GM23338 (cell line): ENCODE data around the gene FAM110A.

ENCODE experiments used
- CREB1 ChIP-seq: fragments of 250-450 bp; sonication (Bioruptor Pico); IDR thresholded peaks from 2 replicates; pipeline ENCODE4 v1.5.0; 2020; ENCODE audit warnings: low read depth, mild to moderate bottlenecking, moderate library complexity
- CTCF ChIP-seq, 2 experiments: fragments of 200-600 bp in 1 of 2; sonication (generic) in 1 of 2; conservative IDR thresholded peaks; 2 replicates each; pipeline versions ENCODE4 v1.5.1 to v1.6.1; 2016 to 2017; ENCODE audit warnings: antibody characterized with exemption in 2 of 2, low read depth in 2 of 2, mild to moderate bottlenecking in 2 of 2, moderate library complexity in 1 of 2
- EZH2 ChIP-seq: fragments of 200-600 bp; sonication (generic); IDR thresholded peaks from one replicate; pipeline ENCODE4 v1.8.0; 2017; ENCODE audit warnings: antibody characterized with exemption, mild to moderate bottlenecking, low read depth; ENCODE audit not compliant: unreplicated experiment
- POLR2AphosphoS5 ChIP-seq: IDR thresholded peaks from 2 replicates; pipeline ENCODE4 v1.6.1; 2016; ENCODE audit warnings: antibody characterized with exemption, low read depth
- TF ChIP-seq, protein P1 (sequence below): IDR thresholded peaks from one replicate; pipeline ENCODE4 v1.6.1; 2018; ENCODE audit warnings: antibody characterized with exemption; ENCODE audit not compliant: unreplicated experiment

DNA sequence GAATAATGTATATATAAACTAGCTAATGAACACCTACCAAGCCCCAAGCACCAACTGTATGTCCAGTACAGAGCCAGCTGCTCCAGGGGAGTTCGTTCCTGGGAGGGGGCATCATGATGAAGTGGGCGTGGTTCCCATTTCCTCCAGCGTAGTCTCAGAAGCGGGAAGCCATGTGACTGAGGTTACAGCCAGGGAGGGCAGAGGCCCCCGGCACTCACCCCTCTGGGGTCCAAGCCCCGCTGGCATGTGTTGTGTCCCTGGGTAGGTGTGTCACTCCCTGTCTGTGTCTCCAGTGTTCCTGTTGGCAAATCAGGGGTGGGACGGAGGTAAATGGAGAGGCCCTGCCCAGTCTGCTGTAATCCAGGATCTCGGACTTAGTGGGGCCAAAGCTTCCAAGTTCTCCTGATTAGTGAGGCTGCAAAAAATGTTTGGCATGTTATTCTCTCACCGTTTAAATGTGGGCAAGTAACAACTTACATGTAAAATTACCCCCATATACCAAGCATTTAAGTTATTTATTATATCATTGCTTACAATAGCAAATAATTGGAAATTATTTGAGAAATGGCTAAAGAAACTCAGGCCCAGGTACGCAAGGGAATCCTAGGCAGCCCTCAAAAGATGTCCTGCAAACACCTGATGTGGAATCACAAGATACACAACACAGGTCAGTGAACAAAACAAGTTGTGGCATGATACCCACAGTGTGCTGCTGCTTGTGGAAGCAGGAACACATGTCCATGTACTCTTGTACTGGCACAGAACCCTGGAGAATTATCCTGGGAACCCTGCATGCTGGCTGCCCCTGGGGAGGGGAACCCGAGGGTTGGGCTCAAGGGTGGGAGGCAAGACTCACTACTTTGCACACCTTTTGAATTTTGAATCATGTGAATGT lies 22.2 kb downstream of the FAM110A start:
- TF ChIP-seq CTCF (conservative IDR thresholded peaks at IDR 0.05; ENCODE audit: low read depth in 2 of 2) (no peak), CREB1 (CRISPR knock-in tag) (no peak), EZH2 (no peak), POLR2AphosphoS5 (no peak)
- TF ChIP-seq, protein P1, sequence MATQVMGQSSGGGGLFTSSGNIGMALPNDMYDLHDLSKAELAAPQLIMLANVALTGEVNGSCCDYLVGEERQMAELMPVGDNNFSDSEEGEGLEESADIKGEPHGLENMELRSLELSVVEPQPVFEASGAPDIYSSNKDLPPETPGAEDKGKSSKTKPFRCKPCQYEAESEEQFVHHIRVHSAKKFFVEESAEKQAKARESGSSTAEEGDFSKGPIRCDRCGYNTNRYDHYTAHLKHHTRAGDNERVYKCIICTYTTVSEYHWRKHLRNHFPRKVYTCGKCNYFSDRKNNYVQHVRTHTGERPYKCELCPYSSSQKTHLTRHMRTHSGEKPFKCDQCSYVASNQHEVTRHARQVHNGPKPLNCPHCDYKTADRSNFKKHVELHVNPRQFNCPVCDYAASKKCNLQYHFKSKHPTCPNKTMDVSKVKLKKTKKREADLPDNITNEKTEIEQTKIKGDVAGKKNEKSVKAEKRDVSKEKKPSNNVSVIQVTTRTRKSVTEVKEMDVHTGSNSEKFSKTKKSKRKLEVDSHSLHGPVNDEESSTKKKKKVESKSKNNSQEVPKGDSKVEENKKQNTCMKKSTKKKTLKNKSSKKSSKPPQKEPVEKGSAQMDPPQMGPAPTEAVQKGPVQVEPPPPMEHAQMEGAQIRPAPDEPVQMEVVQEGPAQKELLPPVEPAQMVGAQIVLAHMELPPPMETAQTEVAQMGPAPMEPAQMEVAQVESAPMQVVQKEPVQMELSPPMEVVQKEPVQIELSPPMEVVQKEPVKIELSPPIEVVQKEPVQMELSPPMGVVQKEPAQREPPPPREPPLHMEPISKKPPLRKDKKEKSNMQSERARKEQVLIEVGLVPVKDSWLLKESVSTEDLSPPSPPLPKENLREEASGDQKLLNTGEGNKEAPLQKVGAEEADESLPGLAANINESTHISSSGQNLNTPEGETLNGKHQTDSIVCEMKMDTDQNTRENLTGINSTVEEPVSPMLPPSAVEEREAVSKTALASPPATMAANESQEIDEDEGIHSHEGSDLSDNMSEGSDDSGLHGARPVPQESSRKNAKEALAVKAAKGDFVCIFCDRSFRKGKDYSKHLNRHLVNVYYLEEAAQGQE: no peak
